Fibroblast of pulmonary artery (primary cell): ENCODE measurements around the gene MIEF2.

Experiments
- DNase-seq: peaks from one replicate; pipeline ENCODE4 v3.0.0-alpha.2; 2010; ENCODE audit warnings: low read depth
- H3K4me3 ChIP-seq: replicated peaks from 2 replicates; pipeline ENCODE4 v1.5.1; 2011; ENCODE audit warnings: low read depth, mild to moderate bottlenecking, control low read depth, low read length, moderate library complexity
- TF ChIP-seq, protein P1 (sequence below): IDR thresholded peaks from 2 replicates; pipeline ENCODE4 v1.5.1; 2011; ENCODE audit warnings: mild to moderate bottlenecking, control low read depth, low read length, inconsistent platforms; ENCODE audit errors: missing control alignments

Gene MIEF2

GRCh38 chr17:18259621-18260331 lies 686 bp upstream of the MIEF2 start:
- H3K4me3 ChIP-seq: peak overlapping the region; percentile 81
- TF ChIP-seq, protein P1, sequence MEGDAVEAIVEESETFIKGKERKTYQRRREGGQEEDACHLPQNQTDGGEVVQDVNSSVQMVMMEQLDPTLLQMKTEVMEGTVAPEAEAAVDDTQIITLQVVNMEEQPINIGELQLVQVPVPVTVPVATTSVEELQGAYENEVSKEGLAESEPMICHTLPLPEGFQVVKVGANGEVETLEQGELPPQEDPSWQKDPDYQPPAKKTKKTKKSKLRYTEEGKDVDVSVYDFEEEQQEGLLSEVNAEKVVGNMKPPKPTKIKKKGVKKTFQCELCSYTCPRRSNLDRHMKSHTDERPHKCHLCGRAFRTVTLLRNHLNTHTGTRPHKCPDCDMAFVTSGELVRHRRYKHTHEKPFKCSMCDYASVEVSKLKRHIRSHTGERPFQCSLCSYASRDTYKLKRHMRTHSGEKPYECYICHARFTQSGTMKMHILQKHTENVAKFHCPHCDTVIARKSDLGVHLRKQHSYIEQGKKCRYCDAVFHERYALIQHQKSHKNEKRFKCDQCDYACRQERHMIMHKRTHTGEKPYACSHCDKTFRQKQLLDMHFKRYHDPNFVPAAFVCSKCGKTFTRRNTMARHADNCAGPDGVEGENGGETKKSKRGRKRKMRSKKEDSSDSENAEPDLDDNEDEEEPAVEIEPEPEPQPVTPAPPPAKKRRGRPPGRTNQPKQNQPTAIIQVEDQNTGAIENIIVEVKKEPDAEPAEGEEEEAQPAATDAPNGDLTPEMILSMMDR: no peak
- DNase-seq: no peak

DNA sequence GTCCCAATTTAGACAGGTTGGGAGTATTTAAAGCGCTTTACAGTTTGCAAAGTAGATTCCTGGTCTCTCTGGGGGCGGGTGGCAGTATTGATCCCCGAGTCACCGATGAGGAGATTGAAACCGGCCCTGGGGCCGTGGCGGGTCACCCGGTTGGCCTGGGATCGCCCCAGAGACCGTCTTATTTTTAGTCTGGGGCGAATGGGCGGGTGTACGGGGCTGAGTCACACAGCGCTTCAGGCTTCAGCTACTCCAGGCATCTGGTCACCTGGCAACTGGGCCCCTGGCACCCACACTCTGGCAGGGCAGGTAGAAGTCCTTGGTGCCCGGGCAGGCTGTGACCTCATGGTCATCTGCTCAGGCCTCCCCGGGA lies 669 bp downstream of the MIEF2 start:
- peak; percentile 26 for DNase-seq
- H3K4me3 ChIP-seq: peak overlapping the region; percentile 81
- TF ChIP-seq, protein P1: no peak

DNA sequence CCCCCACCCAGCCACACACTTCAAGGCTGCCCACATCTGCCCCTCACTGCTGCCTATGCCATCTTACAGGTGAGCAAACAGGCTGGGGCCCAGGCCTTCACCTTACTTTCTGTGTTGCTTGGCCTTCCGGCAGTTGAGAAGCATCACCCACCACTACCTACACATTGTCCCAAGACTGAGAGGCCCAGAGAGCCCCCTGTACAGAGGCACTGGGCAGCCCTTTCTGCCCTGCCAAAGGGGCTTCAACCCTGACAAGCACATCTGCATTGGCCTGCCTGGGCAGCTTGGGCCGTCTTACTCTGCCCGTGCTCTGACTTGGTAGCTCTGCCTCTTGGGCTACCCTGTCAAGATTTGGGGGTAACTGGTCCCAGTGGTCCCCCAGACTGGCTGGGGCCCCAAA lies 1.2 kb downstream of the MIEF2 start:
- no peak for DNase-seq
- H3K4me3 ChIP-seq: peak overlapping the region; percentile 81
- TF ChIP-seq, protein P1: no peak

DNA sequence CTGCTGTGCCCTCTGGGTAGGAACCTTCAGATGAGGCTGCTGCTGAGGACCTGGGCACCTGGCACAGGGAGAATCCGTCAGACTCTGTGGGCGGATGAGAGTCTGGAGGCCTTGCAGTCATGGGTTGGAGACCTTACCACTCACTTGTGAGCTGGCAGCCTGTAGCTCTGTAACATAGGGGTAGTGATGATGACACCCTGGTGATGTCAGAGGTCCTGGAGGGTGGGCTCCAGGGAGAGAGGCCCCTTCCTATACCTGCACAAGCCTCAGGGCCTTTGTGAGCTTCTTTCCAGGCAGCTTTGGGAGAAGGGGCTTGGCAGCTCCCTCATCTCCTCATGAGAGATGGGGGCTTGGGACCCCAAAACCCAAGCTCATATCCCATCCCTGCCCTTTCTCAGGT lies 1.6 kb downstream of the MIEF2 start:
- TF ChIP-seq, protein P1: no peak
- no peak overlapping the region for H3K4me3 ChIP-seq
- no peak for DNase-seq

- no peak overlapping the region for H3K4me3 ChIP-seq
- DNase-seq: no peak
- TF ChIP-seq, protein P1: no peak
Measured at GRCh38 chr17:18262641-18263040, 2.2 kb downstream of the MIEF2 start.

- DNase-seq: no peak
- TF ChIP-seq, protein P1: no peak
- H3K4me3 ChIP-seq: no peak overlapping the region
Measured at GRCh38 chr17:18263885-18264682, 3.6 kb downstream of the MIEF2 start.
